ENCODE measurements around the gene OVCH1.

- TF ChIP-seq CEBPG (CRISPR knock-in tag; IDR thresholded peaks at IDR 0.05) (no peak), CEBPG (tag; conservative IDR thresholded peaks at IDR 0.05 in 1 of 2, IDR thresholded peaks at IDR 0.05 in 1 of 2) (no peak), TBL1XR1 (IDR thresholded peaks at IDR 0.05; ENCODE audit: low read length in 2 of 2) (no peak), EGR1 (conservative IDR thresholded peaks at IDR 0.05) (no peak), CTCF (IDR thresholded peaks at IDR 0.05 in 2 of 3, conservative IDR thresholded peaks at IDR 0.05 in 1 of 3; ENCODE audit: insufficient read depth in 2 of 3, low read depth in 1 of 3, low read length in 3 of 3) (no peak), NFE2L1 (tag; IDR thresholded peaks at IDR 0.05; ENCODE audit: borderline replicate concordance, low read depth) (no peak), CGGBP1 (CRISPR knock-in tag; IDR thresholded peaks at IDR 0.05) (no peak), NFYB (IDR thresholded peaks at IDR 0.05; ENCODE audit: extremely low read depth, insufficient read length) (no peak)
These were observed 100.7 kb downstream of the OVCH1 start for GRCh38 chr12:29396774-29397173.

Measured in K562 (cell line).